C4-2B (cell line): ENCODE measurements around the gene CHCHD4.

Experiments used
- ZFX ChIP-seq: fragments of 450-650 bp; IDR thresholded peaks from 2 replicates; pipeline ENCODE4 v1.6.1; 2017
- TF ChIP-seq, protein P1 (sequence below): fragments of 450-650 bp; conservative IDR thresholded peaks from 2 replicates; pipeline ENCODE4 v1.5.1; 2017; ENCODE audit warnings: mild to moderate bottlenecking

DNA sequence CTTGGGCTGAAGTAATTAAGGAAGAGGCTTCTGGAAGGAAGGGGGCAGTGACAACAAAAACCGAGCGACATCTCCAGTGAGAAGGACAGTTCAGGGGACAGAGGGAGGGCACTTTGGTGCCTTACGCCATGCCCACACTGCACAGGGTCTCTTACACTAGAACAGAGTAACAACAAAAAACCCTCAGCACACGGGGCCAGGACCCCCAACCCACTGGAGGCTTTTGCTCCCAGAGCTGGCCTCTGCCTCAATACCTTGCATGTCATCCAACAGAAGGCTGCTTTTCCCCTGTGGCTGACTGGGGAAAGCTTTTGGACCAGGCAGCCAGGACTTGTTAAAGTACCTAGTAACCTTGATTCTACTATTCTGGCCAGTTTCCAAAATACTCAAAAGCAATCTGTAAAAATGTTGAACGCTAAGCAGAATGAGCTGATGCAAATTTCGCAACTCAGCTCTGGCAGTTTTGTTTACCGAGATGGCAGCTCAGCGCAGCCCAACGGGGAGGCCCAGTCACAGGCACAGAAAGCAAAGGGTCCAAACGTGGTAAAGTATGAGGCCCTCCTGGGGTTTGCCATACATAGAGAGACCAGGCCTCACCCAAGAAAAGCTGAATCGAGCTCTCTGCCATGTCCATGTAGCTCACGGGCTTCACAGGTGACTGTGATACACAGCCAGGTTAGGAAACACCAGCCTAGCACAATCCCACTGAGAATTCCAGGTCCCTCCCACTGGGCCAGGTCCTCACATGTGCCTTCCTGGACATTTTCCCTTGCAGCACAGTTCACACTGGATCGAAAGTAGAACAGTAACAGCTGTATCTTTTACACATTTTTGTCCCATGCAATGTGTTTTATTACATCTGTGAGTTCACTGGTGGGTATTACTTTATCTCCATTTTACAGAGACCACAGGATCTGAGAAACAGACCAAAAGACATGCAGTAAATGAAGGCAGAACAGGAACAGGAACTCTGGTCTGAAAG, 6.0 kb downstream of the CHCHD4 start:
- TF ChIP-seq, protein P1, sequence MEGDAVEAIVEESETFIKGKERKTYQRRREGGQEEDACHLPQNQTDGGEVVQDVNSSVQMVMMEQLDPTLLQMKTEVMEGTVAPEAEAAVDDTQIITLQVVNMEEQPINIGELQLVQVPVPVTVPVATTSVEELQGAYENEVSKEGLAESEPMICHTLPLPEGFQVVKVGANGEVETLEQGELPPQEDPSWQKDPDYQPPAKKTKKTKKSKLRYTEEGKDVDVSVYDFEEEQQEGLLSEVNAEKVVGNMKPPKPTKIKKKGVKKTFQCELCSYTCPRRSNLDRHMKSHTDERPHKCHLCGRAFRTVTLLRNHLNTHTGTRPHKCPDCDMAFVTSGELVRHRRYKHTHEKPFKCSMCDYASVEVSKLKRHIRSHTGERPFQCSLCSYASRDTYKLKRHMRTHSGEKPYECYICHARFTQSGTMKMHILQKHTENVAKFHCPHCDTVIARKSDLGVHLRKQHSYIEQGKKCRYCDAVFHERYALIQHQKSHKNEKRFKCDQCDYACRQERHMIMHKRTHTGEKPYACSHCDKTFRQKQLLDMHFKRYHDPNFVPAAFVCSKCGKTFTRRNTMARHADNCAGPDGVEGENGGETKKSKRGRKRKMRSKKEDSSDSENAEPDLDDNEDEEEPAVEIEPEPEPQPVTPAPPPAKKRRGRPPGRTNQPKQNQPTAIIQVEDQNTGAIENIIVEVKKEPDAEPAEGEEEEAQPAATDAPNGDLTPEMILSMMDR = no peak
- TF ChIP-seq ZFX = no peak
